ENCODE data around the gene ZNF565. TPM values are rescaled to one million over a fixed set of nuclear protein-coding genes. Genes with fewer than 3 reads are reported as not detected.
A peak's percentile ranks its signal among the peaks of the same experiment; 100 is the strongest.

Gene ZNF565
- total RNA-seq, 1 donor from 2014 or later: 4.4 TPM

GRCh38 chr19:36225219-36225892 lies 10.9 kb upstream of the ZNF565 start:
- no peaks in the 10 kb centered on the region for H3K9me3 ChIP-seq (replicated peaks)
- H3K4me3 ChIP-seq: no peak overlapping the region
- H3K27ac ChIP-seq (replicated peaks): peak overlapping the region; percentile 38
- peaks cover 27% of the 10 kb centered on the region for H3K4me1 ChIP-seq
- H3K27me3 ChIP-seq (ENCODE audit: low read depth): no peaks in the 10 kb centered on the region
- no peak for TF ChIP-seq CTCF (IDR thresholded peaks at IDR 0.05; ENCODE audit: borderline replicate concordance)
- peaks cover 84% of the 10 kb centered on the region for H3K36me3 ChIP-seq
- intact Hi-C loops (cut with micrococcal nuclease): no loop called here
- no peak for DNase-seq

- intact Hi-C loops (cut with micrococcal nuclease): no loop called here
Observed at GRCh38 chr19:36222503-36222902, 8.0 kb upstream of the ZNF565 start.

GRCh38 chr19:36221474-36221873 lies 7.0 kb upstream of the ZNF565 start:
- Histone ChIP-seq H3K4me1 (peaks cover 54% of the 10 kb centered on the region), H3K4me3 (no peak overlapping the region), H3K27me3 (ENCODE audit: low read depth) (no peaks in the 10 kb centered on the region), H3K27ac (replicated peaks) (no peak overlapping the region), H3K9me3 (replicated peaks) (no peaks in the 10 kb centered on the region), H3K36me3 (peaks cover 57% of the 10 kb centered on the region)
- TF ChIP-seq CTCF (IDR thresholded peaks at IDR 0.05; ENCODE audit: borderline replicate concordance): no peak
- intact Hi-C loops (cut with micrococcal nuclease): no loop called here
- no peak for DNase-seq

More at GRCh38 chr19:36222503-36222902, 8.0 kb upstream of the ZNF565 start:
- Histone ChIP-seq H3K9me3 (replicated peaks) (no peaks in the 10 kb centered on the region), H3K4me1 (peaks cover 43% of the 10 kb centered on the region), H3K27ac (replicated peaks) (no peak overlapping the region), H3K36me3 (peaks cover 67% of the 10 kb centered on the region), H3K27me3 (ENCODE audit: low read depth) (no peaks in the 10 kb centered on the region), H3K4me3 (no peak overlapping the region)
- no peak for TF ChIP-seq CTCF (IDR thresholded peaks at IDR 0.05; ENCODE audit: borderline replicate concordance)
- no peak for DNase-seq

- H3K27ac ChIP-seq (replicated peaks): peak overlapping the region; percentile 97
- H3K36me3 ChIP-seq: peaks cover 13% of the 10 kb centered on the region
- intact Hi-C loops (cut with micrococcal nuclease): no loop called here
- no peak for TF ChIP-seq CTCF (IDR thresholded peaks at IDR 0.05; ENCODE audit: borderline replicate concordance)
- no peaks in the 10 kb centered on the region for H3K27me3 ChIP-seq (ENCODE audit: low read depth)
- peaks cover 54% of the 10 kb centered on the region for H3K4me1 ChIP-seq
- DNase-seq: no peak
- no peaks in the 10 kb centered on the region for H3K9me3 ChIP-seq (replicated peaks)
- peak overlapping the region; percentile 97 for H3K4me3 ChIP-seq
Observed at GRCh38 chr19:36215276-36216123, 1.0 kb upstream of the ZNF565 start.

GRCh38 chr19:36212895-36213294 lies 1.6 kb downstream of the ZNF565 start:
- intact Hi-C loops (cut with micrococcal nuclease): no loop called here
- no peaks in the 10 kb centered on the region for H3K36me3 ChIP-seq
- H3K9me3 ChIP-seq (replicated peaks): no peaks in the 10 kb centered on the region
- no peaks in the 10 kb centered on the region for H3K27me3 ChIP-seq (ENCODE audit: low read depth)
- no peak for TF ChIP-seq CTCF (IDR thresholded peaks at IDR 0.05; ENCODE audit: borderline replicate concordance)
- H3K4me3 ChIP-seq: no peak overlapping the region
- H3K27ac ChIP-seq (replicated peaks): no peak overlapping the region
- H3K4me1 ChIP-seq: peaks cover 42% of the 10 kb centered on the region
- DNase-seq: no peak
